ENCODE data around the gene RNF207.

Gene RNF207

GRCh38 chr1:6239213-6239752 is 33.4 kb downstream of the RNF207 start:
- peaks cover 7% of the 10 kb centered on the region for H3K4me1 ChIP-seq (ENCODE audit: insufficient read depth, low read length, poor library complexity, severe bottlenecking)

GRCh38 chr1:6239950-6240768 is 34.2 kb downstream of the RNF207 start:
- no peaks in the 10 kb centered on the region for H3K4me1 ChIP-seq (ENCODE audit: insufficient read depth, low read length, poor library complexity, severe bottlenecking)
- no peaks in the 10 kb centered on the region for H3K36me3 ChIP-seq (ENCODE audit: insufficient read depth, low read length)
- no peaks in the 10 kb centered on the region for H3K27me3 ChIP-seq (ENCODE audit: insufficient read depth, low read length, poor library complexity, severe bottlenecking)
- peaks cover 2% of the 10 kb centered on the region for H4K20me1 ChIP-seq (ENCODE audit: insufficient read depth, low read length, poor library complexity, severe bottlenecking)
- no peak for TF ChIP-seq EZH2phosphoT487 (IDR thresholded peaks at IDR 0.05; ENCODE audit: borderline replicate concordance)
- TF ChIP-seq CTCF (conservative IDR thresholded peaks at IDR 0.05; ENCODE audit: low read length), result no peak
- no peaks in the 10 kb centered on the region for H3K9me2 ChIP-seq (replicated peaks; ENCODE audit: low read depth, low read length)
- H3K9ac ChIP-seq (ENCODE audit: low read depth, low read length, poor library complexity, severe bottlenecking), result no peak overlapping the region
- H3K4me3 ChIP-seq (ENCODE audit: low read length, poor library complexity, severe bottlenecking), result no peak overlapping the region
- no peak overlapping the region for H3K4me2 ChIP-seq (ENCODE audit: low read depth, low read length, poor library complexity, severe bottlenecking)
- no peak overlapping the region for H2AFZ ChIP-seq (ENCODE audit: low read length)
- peaks cover 5% of the 10 kb centered on the region for H3K79me2 ChIP-seq (ENCODE audit: insufficient read depth, low read length)
- no peaks in the 10 kb centered on the region for H3K9me3 ChIP-seq (ENCODE audit: insufficient read depth, low read depth, low read length)
- H3F3A ChIP-seq (ENCODE audit: low read depth), result no peaks in the 10 kb centered on the region

More at GRCh38 chr1:6239213-6239752, 33.4 kb downstream of the RNF207 start:
- H3K9me3 ChIP-seq (ENCODE audit: insufficient read depth, low read depth, low read length), result no peaks in the 10 kb centered on the region
- no peaks in the 10 kb centered on the region for H3K36me3 ChIP-seq (ENCODE audit: insufficient read depth, low read length)
- no peak overlapping the region for H3K4me2 ChIP-seq (ENCODE audit: low read depth, low read length, poor library complexity, severe bottlenecking)
- TF ChIP-seq EZH2phosphoT487 (IDR thresholded peaks at IDR 0.05; ENCODE audit: borderline replicate concordance) (no peak), CTCF (conservative IDR thresholded peaks at IDR 0.05; ENCODE audit: low read length) (no peak)
- H3K4me3 ChIP-seq (ENCODE audit: low read length, poor library complexity, severe bottlenecking), result no peak overlapping the region
- peak overlapping the region; percentile 13 for H3K9ac ChIP-seq (ENCODE audit: low read depth, low read length, poor library complexity, severe bottlenecking)
- H3K79me2 ChIP-seq (ENCODE audit: insufficient read depth, low read length), result peaks cover 14% of the 10 kb centered on the region
- no peaks in the 10 kb centered on the region for H3K9me2 ChIP-seq (replicated peaks; ENCODE audit: low read depth, low read length)
- no peak overlapping the region for H2AFZ ChIP-seq (ENCODE audit: low read length)
- no peaks in the 10 kb centered on the region for H3K27me3 ChIP-seq (ENCODE audit: insufficient read depth, low read length, poor library complexity, severe bottlenecking)
- H3F3A ChIP-seq (ENCODE audit: low read depth), result no peaks in the 10 kb centered on the region
- peaks cover 10% of the 10 kb centered on the region for H4K20me1 ChIP-seq (ENCODE audit: insufficient read depth, low read length, poor library complexity, severe bottlenecking)

- Histone ChIP-seq H2AFZ (ENCODE audit: low read length) (no peak overlapping the region), H3K79me2 (ENCODE audit: insufficient read depth, low read length) (no peaks in the 10 kb centered on the region), H3K9ac (ENCODE audit: low read depth, low read length, poor library complexity, severe bottlenecking) (no peak overlapping the region), H3K4me2 (ENCODE audit: low read depth, low read length, poor library complexity, severe bottlenecking) (no peak overlapping the region), H3K4me1 (ENCODE audit: insufficient read depth, low read length, poor library complexity, severe bottlenecking) (no peaks in the 10 kb centered on the region), H3F3A (ENCODE audit: low read depth) (no peaks in the 10 kb centered on the region), H4K20me1 (ENCODE audit: insufficient read depth, low read length, poor library complexity, severe bottlenecking) (no peaks in the 10 kb centered on the region), H3K9me2 (replicated peaks; ENCODE audit: low read depth, low read length) (no peaks in the 10 kb centered on the region), H3K4me3 (ENCODE audit: low read length, poor library complexity, severe bottlenecking) (no peak overlapping the region), H3K9me3 (ENCODE audit: insufficient read depth, low read depth, low read length) (no peaks in the 10 kb centered on the region), H3K36me3 (ENCODE audit: insufficient read depth, low read length) (no peaks in the 10 kb centered on the region), H3K27me3 (ENCODE audit: insufficient read depth, low read length, poor library complexity, severe bottlenecking) (no peaks in the 10 kb centered on the region)
- TF ChIP-seq CTCF (conservative IDR thresholded peaks at IDR 0.05; ENCODE audit: low read length) (no peak), EZH2phosphoT487 (IDR thresholded peaks at IDR 0.05; ENCODE audit: borderline replicate concordance) (no peak)
Measured at GRCh38 chr1:6241107-6241886, 35.4 kb downstream of the RNF207 start.

Measured in Loucy (cell line).